ENCODE results near the gene ZNF518B.

DNA sequence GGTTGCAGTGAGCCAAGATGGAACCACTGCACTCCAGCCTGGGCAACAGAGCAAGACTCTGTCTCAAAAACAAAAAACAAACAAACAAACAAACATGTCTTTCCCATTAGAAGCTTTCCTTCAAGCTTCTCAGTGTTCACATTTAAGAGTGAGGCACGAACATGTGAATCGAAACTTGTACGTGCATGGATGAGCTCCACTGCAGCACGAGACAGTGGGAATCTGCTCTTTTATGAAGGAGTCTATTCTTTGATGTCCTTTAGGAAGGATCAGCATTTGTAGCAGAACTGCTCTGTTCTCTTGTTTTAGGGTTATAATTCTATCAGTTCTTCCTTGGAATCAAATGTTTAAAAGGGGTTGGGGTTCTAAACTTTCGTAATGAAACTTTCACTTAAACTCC is 23.4 kb upstream of the ZNF518B start:
- TF ChIP-seq, protein P1, sequence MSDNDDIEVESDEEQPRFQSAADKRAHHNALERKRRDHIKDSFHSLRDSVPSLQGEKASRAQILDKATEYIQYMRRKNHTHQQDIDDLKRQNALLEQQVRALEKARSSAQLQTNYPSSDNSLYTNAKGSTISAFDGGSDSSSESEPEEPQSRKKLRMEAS (IDR thresholded peaks at IDR 0.05; ENCODE audit: insufficient read depth, insufficient read length), result no peak
- TF ChIP-seq, protein P2, sequence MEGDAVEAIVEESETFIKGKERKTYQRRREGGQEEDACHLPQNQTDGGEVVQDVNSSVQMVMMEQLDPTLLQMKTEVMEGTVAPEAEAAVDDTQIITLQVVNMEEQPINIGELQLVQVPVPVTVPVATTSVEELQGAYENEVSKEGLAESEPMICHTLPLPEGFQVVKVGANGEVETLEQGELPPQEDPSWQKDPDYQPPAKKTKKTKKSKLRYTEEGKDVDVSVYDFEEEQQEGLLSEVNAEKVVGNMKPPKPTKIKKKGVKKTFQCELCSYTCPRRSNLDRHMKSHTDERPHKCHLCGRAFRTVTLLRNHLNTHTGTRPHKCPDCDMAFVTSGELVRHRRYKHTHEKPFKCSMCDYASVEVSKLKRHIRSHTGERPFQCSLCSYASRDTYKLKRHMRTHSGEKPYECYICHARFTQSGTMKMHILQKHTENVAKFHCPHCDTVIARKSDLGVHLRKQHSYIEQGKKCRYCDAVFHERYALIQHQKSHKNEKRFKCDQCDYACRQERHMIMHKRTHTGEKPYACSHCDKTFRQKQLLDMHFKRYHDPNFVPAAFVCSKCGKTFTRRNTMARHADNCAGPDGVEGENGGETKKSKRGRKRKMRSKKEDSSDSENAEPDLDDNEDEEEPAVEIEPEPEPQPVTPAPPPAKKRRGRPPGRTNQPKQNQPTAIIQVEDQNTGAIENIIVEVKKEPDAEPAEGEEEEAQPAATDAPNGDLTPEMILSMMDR (IDR thresholded peaks at IDR 0.05; ENCODE audit: extremely low read depth in 1 of 2, insufficient read depth in 1 of 2, low read depth in 1 of 2, low read length in 2 of 2), result no peak
- TF ChIP-seq POLR2A (IDR thresholded peaks at IDR 0.05; ENCODE audit: low read depth, low read length) (no peak), EZH2 (IDR thresholded peaks at IDR 0.05; ENCODE audit: borderline replicate concordance, low read depth, low read length, severe bottlenecking) (no peak), JUN (IDR thresholded peaks at IDR 0.05; ENCODE audit: borderline replicate concordance, insufficient read depth, insufficient read length, low read depth) (no peak), GATA2 (IDR thresholded peaks at IDR 0.05; ENCODE audit: insufficient read depth, insufficient read length, low read depth, low read length) (no peak), POLR2AphosphoS5 (IDR thresholded peaks at IDR 0.05; ENCODE audit: insufficient read depth, low read depth, low read length) (no peak)

Data from endothelial cell of umbilical vein (primary cell).